ENCODE data around the gene HABP2.

Gene HABP2

GRCh38 chr10:113527211-113527906, 25.5 kb upstream of the HABP2 start:
- no peak for DNase-seq (ENCODE audit: low read depth in 2 of 2)

- DNase-seq (ENCODE audit: low read depth in 2 of 2): no peak
Measured at GRCh38 chr10:113528876-113529275, 24.0 kb upstream of the HABP2 start.

GRCh38 chr10:113529575-113529974, 23.3 kb upstream of the HABP2 start:
- no peak for DNase-seq (ENCODE audit: low read depth in 2 of 2)

- DNase-seq (ENCODE audit: low read depth in 2 of 2): no peak
Measured at GRCh38 chr10:113530476-113530875, 22.4 kb upstream of the HABP2 start.

- DNase-seq (ENCODE audit: low read depth in 2 of 2): no peak
Measured at GRCh38 chr10:113532724-113533123, 20.1 kb upstream of the HABP2 start.

GRCh38 chr10:113533801-113534200, 19.1 kb upstream of the HABP2 start:
- no peak for DNase-seq (ENCODE audit: low read depth in 2 of 2)

- no peak for DNase-seq (ENCODE audit: low read depth in 2 of 2)
Measured at GRCh38 chr10:113534423-113534822, 18.4 kb upstream of the HABP2 start.

GRCh38 chr10:113537672-113538071, 15.2 kb upstream of the HABP2 start:
- DNase-seq (ENCODE audit: low read depth in 2 of 2): no peak

- DNase-seq (ENCODE audit: low read depth in 2 of 2): no peak
Measured at GRCh38 chr10:113538151-113538550, 14.7 kb upstream of the HABP2 start.

GRCh38 chr10:113539789-113540188, 13.1 kb upstream of the HABP2 start:
- no peak for DNase-seq (ENCODE audit: low read depth in 2 of 2)

- DNase-seq (ENCODE audit: low read depth in 2 of 2): no peak
Measured at GRCh38 chr10:113540845-113541548, 11.9 kb upstream of the HABP2 start.

GRCh38 chr10:113541549-113541927, 11.3 kb upstream of the HABP2 start:
- DNase-seq (ENCODE audit: low read depth in 2 of 2): no peak

- no peak for DNase-seq (ENCODE audit: low read depth in 2 of 2)
Measured at GRCh38 chr10:113543107-113543955, 9.5 kb upstream of the HABP2 start.

GRCh38 chr10:113544392-113544791, 8.5 kb upstream of the HABP2 start:
- no peak for DNase-seq (ENCODE audit: low read depth in 2 of 2)

GRCh38 chr10:113547426-113547825, 5.4 kb upstream of the HABP2 start:
- DNase-seq (ENCODE audit: low read depth in 2 of 2): no peak

GRCh38 chr10:113549856-113550255, 3.0 kb upstream of the HABP2 start:
- DNase-seq (ENCODE audit: low read depth in 2 of 2): no peak

- no peak for DNase-seq (ENCODE audit: low read depth in 2 of 2)
Measured at GRCh38 chr10:113550365-113550764, 2.5 kb upstream of the HABP2 start.

GRCh38 chr10:113552014-113552413, 839 bp upstream of the HABP2 start:
- DNase-seq (ENCODE audit: low read depth in 2 of 2): no peak

GRCh38 chr10:113553149-113553548, 296 bp downstream of the HABP2 start:
- DNase-seq (ENCODE audit: low read depth in 2 of 2): no peak

- DNase-seq (ENCODE audit: low read depth in 2 of 2): no peak
Measured at GRCh38 chr10:113554214-113554613, 1.4 kb downstream of the HABP2 start.

GRCh38 chr10:113555245-113555644, 2.4 kb downstream of the HABP2 start:
- DNase-seq (ENCODE audit: low read depth in 2 of 2): no peak

- DNase-seq (ENCODE audit: low read depth in 2 of 2): no peak
Measured at GRCh38 chr10:113555751-113556150, 2.9 kb downstream of the HABP2 start.

- no peak for DNase-seq (ENCODE audit: low read depth in 2 of 2)
Measured at GRCh38 chr10:113557424-113557862, 4.6 kb downstream of the HABP2 start.

Measured in stimulated activated CD8-positive, alpha-beta memory T cell treated with anti-CD3 and anti-CD28 coated beads, Interleukin-2, amount 100 ng/mL, for 48 hours (primary cell).